Anterior cingulate cortex (tissue), 58 donors: ENCODE results near the gene UFL1.
A peak's percentile ranks its signal among the peaks of the same experiment; 100 is the strongest.
"Not testable (repeated sequence)": the region's sequence is repeated elsewhere in the genome, so short reads cannot be mapped to it uniquely, and the experiment has no call there.

Experiments
- DNase-seq, 58 donors: peaks; one replicate each; lab custom pipeline; 2025; lab: John Stamatoyannopoulos, UW

UFL1 gene

GRCh38 chr6:96521644-96522464 is at the start of gene UFL1:
UFL1 (plus strand) TSS chr6:96521806; CDS start chr6:96521874, 68 bp downstream.
- DNase-seq: peak; percentile 50 to 96 (median 90)

GRCh38 chr6:96472291-96472690 is 49.3 kb upstream of the UFL1 start:
- DNase-seq: peak in 1 of 58 donors; percentile 4

GRCh38 chr6:96478695-96479094 is 42.9 kb upstream of the UFL1 start:
- DNase-seq: no peak

- DNase-seq: no peak
Measured at GRCh38 chr6:96491926-96492325, 29.7 kb upstream of the UFL1 start.

GRCh38 chr6:96499781-96500180 is 21.8 kb upstream of the UFL1 start:
- DNase-seq: no peak

GRCh38 chr6:96502915-96503314 is 18.7 kb upstream of the UFL1 start:
- no peak for DNase-seq

GRCh38 chr6:96505363-96505762 is 16.2 kb upstream of the UFL1 start:
- DNase-seq: no peak

GRCh38 chr6:96509281-96509680 is 12.3 kb upstream of the UFL1 start:
- DNase-seq: no peak

- DNase-seq: no peak
Measured at GRCh38 chr6:96520171-96521115, 1.2 kb upstream of the UFL1 start.

- no peak for DNase-seq
Measured at GRCh38 chr6:96521306-96521643, 331 bp upstream of the UFL1 start.

GRCh38 chr6:96522465-96523009 is 931 bp downstream of the UFL1 start:
- DNase-seq: no peak

- no peak for DNase-seq
Measured at GRCh38 chr6:96528193-96528592, 6.6 kb downstream of the UFL1 start.

- no peak for DNase-seq
Measured at GRCh38 chr6:96532399-96532798, 10.8 kb downstream of the UFL1 start.

- no peak for DNase-seq
Measured at GRCh38 chr6:96537726-96538125, 16.1 kb downstream of the UFL1 start.

- DNase-seq: no peak
Measured at GRCh38 chr6:96542702-96543101, 21.1 kb downstream of the UFL1 start.

- DNase-seq: no peak
Measured at GRCh38 chr6:96545882-96546281, 24.3 kb downstream of the UFL1 start.

- DNase-seq: no peak
Measured at GRCh38 chr6:96547654-96548053, 26.0 kb downstream of the UFL1 start.

GRCh38 chr6:96554558-96554957 is 33.0 kb downstream of the UFL1 start:
- DNase-seq: no peak

GRCh38 chr6:96559740-96560139 is 38.1 kb downstream of the UFL1 start:
- not testable (repeated sequence) for DNase-seq

GRCh38 chr6:96562886-96563285 is 41.3 kb downstream of the UFL1 start, which contains the start of gene FHL5:
FHL5 (plus strand) TSS chr6:96563128; CDS start chr6:96603614, 40,486 bp downstream.
- DNase-seq: no peak

- no peak for DNase-seq
Measured at GRCh38 chr6:96563853-96564252, 42.2 kb downstream of the UFL1 start.
